HG02571 (cell line): ENCODE results near the gene PCDHGB6.
A peak's percentile ranks its signal among the peaks of the same experiment; 100 is the strongest.
"Not testable (repeated sequence)": the region's sequence is repeated elsewhere in the genome, so short reads cannot be mapped to it uniquely, and the experiment has no call there.

Source experiments
- ATAC-seq: cut with Tn5 transposase; IDR thresholded peaks from one replicate; pipeline ENCODE4 v1.9.1; 2021; ENCODE audit warnings: mild to moderate bottlenecking, moderate library complexity; ENCODE audit not compliant: unreplicated experiment

The PCDHGB6 gene

DNA sequence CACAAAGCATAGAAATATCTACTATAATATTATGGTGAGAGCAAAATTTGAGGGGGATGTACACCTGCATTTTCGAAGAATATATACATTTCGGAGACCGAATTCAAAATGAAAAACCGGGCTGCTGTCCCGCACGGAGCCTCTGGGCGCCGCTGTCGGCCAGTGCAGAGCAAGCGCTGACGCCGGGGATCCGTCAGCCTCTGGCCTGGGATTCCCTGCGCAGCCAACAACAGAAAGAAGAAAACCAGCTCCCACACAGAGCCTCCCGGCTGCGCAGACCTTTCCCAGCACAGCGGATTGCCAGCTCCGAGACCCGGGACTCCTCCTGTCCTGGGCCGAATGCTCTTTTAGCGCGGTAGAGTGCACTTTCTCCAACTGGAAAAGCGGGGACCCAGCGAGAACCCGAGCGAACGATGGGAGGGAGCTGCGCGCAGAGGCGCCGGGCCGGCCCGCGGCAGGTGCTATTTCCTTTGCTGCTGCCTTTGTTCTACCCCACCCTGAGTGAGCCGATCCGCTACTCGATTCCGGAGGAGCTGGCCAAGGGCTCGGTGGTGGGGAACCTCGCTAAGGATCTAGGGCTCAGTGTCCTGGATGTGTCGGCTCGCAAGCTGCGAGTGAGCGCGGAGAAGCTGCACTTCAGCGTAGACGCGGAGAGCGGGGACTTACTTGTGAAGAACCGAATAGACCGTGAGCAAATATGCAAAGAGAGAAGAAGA is at the start of gene PCDHGB6:
Gene PCDHGB6, plus strand, starts transcription at position 232 of the 716 bp plus-strand sequence. Its CDS starts 182 bp downstream, at position 414.
- ATAC-seq, result not testable (repeated sequence)

DNA sequence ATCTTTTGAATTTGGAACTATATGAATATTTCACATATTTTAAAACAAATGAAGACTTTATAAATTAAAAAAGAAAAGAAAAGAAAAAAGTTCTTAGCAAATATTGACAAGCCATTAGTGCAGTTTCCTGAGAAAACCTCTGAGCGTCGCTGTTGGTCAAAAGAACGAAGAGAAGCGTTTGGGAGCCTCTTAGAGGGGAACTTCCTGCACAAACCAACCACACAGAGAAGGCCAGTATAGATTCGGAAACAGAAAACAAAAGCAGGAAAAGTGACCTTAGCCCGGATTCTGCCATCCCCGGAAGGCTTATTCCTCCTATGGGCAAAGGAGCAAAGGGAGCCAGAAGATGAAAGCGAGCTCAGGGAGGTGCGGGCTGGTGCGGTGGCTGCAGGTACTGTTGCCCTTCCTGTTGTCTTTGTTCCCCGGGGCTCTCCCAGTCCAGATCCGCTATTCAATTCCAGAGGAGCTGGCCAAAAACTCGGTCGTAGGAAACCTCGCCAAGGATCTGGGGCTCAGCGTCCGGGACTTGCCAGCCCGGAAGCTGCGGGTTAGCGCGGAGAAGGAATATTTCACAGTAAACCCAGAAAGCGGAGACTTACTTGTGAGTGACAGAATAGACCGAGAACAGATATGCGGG is 47.9 kb upstream of the PCDHGB6 start, which contains the start of gene PCDHGB2:
Gene PCDHGB2, plus strand, starts transcription at position 205 of the 637 bp plus-strand sequence. Its CDS starts 142 bp downstream, at position 347.
- no peak for ATAC-seq

DNA sequence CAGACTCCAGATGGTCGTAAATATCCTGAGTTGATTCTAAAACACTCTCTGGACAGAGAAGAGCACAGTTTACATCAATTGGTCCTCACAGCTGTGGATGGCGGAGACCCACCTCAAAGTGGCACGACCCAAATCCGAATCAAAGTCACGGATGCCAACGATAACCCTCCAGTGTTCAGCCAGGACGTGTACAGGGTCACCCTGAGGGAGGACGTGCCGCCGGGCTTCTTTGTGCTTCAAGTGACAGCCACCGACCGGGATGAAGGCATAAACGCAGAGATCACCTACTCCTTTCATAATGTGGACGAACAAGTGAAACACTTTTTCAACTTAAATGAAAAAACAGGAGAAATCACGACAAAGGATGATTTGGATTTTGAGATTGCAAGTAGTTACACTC is 47.1 kb upstream of the PCDHGB6 start:
- ATAC-seq, result no peak

DNA sequence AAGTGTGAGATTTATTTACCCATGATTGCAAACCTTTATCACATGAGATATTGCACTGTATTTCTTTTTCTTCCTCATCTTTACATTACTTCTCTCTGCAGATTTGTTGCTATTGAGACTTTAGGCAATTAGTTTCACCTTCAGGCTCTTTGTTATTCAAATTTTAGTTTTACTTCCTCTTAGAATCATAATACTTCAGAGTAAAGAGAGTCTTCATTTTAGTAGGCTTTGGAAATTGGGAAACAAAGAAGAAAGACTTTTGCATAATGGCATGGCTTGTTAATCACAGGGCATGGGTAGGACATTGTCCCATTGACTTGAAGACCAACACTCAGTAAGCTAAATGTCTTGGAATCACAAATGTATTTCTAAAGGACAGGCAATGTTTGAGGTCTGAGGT is 45.1 kb upstream of the PCDHGB6 start:
- ATAC-seq, result no peak

DNA sequence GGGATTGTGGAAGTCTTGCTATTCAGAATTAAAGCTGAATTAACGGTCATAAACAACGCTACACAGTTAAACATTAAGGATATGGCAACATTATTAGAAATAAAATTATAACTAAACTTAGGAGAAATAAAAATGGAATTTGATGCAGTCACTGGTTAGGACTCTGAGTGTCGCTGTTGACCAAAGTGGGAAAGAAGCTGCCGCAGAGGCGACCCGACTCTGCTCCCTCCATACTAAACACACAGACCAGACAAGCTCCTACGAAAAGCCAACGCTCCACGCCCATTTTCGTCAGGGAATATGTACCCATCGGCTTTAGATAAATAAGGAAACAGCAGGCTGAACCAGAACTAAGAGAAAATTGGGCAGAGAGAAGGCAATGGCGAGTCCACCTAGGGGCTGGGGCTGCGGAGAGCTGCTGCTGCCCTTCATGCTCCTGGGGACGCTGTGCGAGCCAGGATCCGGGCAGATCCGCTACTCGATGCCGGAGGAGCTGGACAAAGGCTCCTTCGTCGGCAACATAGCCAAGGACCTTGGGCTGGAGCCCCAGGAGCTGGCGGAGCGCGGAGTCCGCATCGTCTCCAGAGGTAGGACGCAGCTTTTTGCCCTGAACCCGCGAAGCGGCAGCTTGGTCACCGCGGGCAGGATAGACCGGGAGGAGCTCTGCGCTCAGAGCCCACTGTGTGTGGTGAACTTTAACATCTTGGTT is 43.7 kb upstream of the PCDHGB6 start, which contains the start of gene PCDHGA5:
Gene PCDHGA5, plus strand, starts transcription at position 211 of the 709 bp plus-strand sequence. Its CDS starts 169 bp downstream, at position 380.
- ATAC-seq, result no peak

DNA sequence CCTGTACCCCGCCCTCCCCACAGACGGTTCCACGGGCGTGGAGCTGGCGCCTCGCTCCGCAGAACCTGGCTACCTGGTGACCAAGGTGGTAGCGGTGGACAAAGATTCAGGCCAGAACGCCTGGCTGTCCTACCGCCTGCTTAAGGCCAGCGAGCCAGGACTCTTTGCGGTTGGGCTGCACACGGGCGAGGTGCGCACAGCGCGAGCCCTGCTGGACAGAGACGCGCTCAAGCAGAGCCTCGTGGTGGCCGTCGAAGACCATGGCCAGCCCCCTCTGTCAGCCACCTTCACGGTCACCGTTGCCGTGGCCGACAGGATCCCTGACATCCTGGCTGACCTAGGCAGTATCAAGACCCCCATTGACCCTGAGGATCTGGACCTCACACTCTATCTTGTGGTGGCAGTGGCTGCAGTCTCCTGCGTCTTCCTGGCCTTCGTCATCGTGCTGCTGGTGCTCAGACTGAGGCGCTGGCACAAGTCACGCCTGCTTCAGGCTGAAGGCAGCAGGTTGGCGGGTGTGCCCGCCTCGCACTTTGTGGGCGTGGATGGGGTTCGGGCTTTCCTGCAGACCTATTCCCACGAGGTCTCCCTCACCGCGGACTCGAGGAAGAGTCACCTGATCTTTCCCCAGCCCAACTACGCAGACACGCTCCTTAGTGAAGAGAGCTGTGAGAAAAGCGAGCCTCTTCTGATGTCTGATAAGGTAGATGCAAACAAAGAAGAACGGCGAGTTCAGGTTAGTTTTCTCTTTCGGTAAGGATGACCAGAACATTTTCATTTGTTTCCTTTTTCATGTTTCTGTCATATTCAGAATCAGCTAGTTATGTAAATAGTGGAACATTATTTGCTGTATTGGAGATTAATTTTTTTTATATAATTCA is 41.6 kb upstream of the PCDHGB6 start:
- ATAC-seq, result no peak

DNA sequence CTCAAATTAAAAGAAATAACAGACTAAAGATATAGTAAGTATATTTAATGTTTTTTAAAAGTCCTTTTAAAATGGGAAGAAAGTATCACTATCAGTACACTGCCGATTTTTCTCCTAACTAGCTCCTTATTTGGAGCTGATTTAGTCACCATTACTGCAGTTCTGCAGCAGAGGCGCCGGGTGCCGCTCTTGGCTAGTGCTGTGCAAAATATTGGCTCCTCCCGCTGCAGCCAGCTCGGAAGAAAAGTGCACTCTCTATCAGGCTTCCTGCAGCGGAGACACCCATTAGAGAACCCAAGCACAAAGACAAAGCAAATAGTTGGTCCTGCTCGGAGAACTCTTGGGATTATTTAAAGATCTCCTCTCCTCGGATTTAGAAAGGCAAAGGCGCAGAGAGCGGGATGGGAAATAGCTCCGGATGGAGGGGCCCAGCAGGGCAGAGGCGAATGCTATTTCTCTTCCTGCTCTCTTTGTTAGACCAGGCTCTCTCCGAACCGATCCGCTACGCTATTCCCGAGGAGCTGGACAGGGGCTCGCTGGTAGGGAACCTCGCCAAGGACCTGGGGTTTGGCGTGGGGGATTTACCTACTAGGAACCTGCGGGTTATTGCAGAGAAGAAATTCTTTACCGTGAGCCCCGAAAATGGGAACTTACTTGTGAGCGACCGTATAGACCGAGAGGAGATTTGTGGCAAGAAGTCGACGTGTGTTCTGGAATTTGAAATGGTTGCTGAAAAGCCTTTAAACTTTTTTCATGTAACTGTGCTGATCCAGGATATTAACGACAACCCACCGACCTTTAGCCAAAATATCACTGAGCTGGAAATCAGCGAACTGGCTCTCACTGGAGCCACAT is 37.6 kb upstream of the PCDHGB6 start, which contains the start of gene PCDHGB3:
Gene PCDHGB3, plus strand, starts transcription at position 249 of the 855 bp plus-strand sequence. Its CDS starts 153 bp downstream, at position 402.
- no peak for ATAC-seq

DNA sequence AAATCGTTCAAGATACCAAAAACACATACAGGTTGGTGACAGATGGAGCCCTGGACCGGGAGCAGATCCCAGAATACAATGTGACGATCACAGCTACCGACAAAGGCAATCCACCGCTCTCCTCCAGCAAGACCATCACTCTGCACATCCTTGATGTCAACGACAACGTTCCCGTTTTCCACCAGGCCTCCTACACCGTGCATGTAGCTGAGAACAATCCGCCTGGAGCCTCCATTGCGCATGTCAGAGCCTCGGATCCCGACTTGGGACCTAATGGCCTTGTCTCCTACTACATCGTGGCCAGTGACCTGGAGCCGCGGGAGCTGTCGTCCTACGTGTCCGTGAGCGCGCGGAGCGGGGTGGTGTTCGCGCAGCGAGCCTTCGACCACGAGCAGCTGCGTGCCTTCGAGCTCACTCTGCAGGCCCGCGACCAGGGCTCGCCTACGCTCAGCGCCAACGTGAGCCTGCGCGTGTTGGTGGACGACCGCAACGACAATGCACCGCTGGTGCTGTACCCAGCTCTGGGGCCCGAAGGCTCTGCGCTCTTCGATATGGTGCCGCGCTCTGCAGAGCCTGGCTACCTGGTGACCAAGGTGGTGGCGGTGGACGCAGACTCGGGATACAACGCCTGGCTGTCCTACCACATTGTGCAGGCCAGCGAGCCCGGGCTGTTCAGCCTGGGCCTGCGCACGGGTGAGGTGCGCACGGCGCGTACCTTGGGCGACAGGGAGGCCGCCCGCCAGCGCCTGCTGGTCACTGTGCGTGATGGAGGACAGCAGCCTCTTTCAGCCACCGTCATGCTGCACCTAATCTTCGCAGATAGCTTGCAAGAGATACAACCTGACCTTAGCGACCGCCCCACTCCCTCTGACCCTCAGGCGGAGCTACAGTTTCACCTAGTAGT is 36.0 kb upstream of the PCDHGB6 start:
- no peak for ATAC-seq

DNA sequence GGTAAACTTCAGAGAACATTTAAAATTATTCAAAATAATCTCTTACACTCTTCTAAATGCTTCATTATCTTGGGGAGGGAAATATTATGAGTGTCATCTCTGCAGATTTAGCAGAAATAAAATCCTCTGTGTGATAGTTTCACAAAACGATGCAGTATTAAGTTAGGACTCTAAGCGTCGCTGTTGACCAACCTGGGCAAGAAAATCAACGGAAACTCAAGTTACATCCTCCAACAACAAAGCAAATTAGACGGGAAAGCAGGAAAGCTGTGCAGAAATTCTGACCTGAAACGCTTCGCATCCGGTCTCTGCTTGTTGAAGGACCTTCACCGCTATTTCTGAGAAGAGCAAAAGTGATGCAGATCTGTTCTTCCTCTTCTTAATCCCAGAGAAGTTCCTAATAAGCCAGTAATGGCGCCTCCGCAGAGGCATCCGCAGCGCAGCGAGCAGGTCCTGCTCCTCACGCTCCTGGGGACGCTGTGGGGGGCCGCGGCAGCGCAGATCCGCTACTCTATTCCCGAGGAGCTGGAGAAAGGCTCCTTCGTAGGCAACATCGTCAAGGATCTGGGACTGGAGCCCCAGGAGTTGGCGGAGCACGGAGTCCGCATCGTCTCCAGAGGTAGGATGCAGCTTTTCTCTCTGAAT is 34.0 kb upstream of the PCDHGB6 start, which contains the start of gene PCDHGA6:
Gene PCDHGA6, plus strand, starts transcription at position 219 of the 645 bp plus-strand sequence. Its CDS starts 193 bp downstream, at position 412.
- ATAC-seq, result no peak

DNA sequence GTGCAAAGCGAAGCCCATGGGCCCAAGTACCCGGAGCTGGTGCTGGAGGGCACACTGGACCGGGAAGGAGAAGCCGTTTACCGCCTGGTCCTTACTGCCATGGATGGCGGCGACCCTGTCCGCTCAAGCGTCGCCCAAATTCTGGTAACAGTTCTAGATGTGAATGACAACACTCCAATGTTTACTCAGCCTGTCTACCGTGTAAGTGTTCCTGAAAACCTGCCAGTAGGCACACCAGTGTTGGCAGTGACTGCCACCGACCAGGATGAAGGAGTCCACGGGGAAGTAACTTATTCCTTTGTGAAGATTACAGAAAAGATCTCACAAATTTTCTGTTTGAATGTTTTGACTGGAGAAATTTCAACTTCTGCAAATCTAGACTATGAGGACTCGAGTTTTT is 33.2 kb upstream of the PCDHGB6 start:
- ATAC-seq, result no peak

DNA sequence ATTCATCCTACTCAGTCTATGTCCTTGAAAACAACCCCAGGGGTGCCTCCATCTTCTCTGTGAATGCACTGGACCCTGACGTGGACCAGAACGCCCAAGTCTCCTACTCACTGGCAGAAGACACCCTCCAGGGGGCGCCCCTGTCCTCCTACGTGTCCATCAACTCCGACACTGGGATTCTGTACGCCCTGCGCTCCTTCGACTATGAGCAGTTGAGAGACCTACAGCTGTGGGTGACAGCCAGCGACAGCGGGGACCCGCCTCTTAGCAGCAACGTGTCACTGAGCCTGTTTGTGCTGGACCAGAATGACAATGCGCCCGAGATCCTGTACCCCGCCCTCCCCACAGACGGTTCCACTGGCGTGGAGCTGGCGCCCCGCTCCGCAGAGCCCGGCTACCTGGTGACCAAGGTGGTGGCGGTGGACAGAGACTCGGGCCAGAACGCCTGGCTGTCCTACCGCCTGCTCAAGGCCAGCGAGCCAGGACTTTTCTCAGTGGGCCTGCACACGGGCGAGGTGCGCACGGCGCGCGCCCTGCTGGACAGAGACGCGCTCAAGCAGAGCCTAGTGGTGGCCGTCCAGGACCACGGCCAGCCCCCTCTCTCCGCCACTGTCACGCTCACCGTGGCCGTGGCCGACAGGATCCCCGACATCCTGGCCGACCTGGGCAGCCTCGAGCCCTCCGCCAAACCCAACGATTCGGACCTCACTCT is 32.2 kb upstream of the PCDHGB6 start:
- not testable (repeated sequence) for ATAC-seq

DNA sequence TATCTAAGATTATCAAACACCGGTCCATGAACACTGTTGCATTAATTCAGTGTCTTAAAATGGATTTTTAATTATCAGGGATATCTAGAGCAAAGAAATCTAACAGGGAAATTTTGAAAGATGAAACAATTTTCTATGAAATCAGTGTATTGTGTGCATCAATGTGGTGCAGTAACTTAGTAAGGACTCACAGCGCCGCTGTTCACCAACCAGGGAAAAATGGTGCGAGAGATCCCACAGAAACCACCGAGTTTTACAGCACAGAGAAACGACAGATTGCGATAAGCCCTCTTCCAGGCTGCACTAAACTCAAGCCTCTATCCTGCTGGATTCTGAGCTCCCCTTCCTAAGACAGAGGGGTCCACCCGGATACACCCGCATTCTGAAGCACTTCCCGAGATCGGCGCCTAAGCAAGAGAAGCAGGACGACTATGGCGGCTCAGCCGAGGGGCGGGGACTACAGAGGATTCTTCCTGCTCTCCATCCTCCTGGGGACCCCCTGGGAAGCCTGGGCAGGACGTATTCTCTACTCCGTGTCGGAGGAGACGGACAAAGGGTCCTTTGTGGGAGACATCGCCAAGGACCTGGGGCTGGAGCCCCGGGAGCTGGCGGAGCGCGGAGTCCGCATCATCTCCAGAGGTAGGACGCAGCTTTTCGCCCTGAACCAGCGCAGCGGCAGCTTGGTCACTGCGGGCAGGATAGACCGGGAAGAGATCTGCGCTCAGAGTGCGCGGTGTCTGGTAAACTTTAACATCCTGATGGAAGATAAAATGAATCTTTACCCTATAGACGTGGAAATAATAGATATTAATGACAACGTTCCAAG is 25.1 kb upstream of the PCDHGB6 start, which contains the start of gene PCDHGA7:
Gene PCDHGA7, plus strand, starts transcription at position 274 of the 826 bp plus-strand sequence. Its CDS starts 158 bp downstream, at position 432.
- ATAC-seq, result no peak

DNA sequence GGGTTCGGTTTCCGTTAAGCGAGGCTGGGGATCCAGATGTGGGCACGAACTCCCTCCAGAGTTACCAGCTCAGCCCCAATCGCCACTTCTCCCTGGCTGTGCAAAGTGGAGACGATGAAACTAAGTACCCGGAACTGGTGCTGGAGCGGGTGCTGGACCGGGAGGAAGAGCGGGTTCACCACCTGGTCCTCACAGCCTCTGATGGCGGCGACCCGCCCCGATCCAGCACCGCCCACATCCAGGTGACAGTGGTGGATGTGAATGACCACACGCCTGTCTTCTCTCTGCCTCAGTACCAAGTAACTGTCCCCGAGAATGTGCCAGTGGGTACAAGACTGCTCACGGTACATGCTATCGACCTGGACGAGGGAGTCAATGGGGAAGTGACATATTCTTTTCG is 24.5 kb upstream of the PCDHGB6 start:
- ATAC-seq, result no peak

DNA sequence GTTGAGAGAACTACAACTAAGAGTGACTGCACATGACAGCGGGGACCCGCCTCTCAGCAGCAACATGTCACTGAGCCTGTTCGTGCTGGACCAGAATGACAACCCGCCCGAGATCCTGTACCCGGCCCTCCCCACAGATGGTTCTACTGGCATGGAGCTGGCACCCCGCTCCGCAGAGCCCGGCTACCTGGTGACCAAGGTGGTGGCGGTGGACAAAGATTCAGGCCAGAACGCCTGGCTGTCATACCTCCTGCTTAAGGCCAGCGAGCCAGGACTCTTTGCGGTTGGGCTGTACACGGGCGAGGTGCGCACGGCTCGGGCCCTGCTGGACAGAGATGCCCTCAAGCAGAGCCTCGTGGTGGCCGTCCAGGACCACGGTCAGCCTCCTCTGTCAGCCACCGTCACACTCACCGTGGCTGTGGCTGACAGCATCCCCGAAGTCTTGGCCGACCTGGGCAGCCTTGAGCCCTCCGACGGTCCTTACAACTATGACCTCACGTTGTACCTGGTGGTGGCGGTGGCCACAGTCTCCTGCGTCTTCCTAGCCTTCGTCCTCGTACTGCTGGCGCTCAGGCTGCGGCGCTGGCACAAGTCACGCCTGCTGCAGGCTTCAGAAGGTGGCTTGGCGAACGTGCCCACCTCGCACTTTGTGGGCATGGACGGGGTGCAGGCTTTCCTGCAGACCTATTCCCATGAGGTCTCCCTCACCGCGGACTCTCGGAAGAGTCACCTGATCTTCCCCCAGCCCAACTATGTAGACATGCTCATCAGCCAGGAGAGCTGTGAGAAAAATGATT is 23.2 kb upstream of the PCDHGB6 start:
- ATAC-seq, result no peak

DNA sequence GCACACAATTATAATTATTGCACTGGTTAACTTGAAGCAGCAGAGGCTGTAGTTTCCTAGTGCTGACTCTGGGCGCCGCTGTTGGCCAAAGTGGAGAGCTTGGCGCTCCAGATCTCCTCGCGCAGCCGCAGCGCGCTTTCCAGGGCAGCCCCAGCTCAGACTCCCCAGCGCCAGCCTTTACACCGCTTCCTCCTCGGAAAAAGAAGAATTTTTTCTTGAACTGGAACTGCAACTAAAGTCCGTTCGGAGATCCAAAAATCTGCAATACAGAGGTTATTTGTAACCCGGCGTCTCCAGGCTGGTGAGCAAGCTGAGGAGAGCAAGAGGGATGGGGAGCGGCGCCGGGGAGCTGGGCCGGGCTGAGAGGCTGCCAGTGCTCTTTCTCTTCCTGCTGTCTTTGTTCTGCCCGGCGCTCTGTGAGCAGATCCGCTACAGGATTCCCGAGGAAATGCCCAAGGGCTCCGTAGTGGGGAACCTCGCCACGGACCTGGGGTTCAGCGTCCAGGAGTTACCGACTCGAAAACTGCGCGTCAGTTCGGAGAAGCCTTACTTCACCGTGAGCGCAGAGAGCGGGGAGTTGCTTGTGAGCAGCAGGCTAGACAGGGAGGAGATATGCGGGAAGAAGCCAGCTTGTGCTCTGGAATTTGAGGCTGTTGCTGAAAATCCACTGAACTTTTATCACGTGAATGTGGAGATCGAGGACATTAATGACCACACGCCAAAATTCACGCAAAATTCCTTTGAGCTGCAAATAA is 20.1 kb upstream of the PCDHGB6 start, which contains the start of gene PCDHGB4:
Gene PCDHGB4, plus strand, starts transcription at position 142 of the 755 bp plus-strand sequence. Its CDS starts 187 bp downstream, at position 329.
- ATAC-seq, result peak; percentile 88
